Stimulated activated naive CD4-positive, alpha-beta T cell treated with Interleukin-2 at 50 U/mL for 16 hours (primary cell): Measurements from ENCODE around the gene CNTN2.

Experiments
- DNase-seq: peaks from one replicate; lab custom pipeline; 2025; lab: John Stamatoyannopoulos, UW

Gene CNTN2

DNA sequence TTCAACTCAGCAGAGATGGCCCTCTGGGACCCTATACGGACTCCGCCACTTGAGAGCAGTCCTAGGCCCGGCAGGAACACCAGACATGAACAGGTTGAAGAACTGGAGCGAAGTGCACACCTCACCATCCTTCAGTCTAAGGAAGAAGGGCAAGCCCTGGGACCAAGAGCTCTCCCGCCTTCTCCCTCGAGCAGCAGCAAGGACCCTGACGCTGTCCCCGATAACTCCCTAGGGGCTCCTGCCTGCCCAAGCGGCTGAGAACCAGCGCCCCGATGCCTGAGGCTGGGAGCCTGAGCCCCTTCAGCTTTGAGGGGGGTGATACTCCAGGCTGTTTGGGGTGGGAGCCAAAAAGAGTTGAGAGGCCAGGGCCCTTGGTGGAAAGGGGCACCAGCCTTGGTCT, 31.1 kb downstream of the CNTN2 start:
- no peak for DNase-seq

DNA sequence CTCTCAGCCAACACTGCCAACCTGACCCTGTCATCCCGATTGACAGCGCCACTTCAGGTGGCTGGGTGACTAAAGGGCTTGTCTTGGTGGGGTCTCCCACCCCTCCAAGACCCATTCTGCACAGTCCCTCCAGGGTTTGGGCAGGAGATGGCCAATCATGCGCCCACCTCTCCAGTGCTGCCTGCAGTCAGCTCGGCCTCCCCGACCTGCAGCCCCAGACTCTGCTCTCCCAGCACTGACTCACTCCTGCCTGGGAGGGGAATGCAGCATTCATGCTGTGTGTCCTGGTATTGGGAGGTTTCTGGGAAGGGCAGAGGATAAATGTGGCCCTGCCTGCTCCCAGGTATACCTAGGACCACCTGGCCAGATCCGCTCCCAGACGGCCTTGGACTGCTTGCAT, 31.5 kb downstream of the CNTN2 start:
- no peak for DNase-seq

DNA sequence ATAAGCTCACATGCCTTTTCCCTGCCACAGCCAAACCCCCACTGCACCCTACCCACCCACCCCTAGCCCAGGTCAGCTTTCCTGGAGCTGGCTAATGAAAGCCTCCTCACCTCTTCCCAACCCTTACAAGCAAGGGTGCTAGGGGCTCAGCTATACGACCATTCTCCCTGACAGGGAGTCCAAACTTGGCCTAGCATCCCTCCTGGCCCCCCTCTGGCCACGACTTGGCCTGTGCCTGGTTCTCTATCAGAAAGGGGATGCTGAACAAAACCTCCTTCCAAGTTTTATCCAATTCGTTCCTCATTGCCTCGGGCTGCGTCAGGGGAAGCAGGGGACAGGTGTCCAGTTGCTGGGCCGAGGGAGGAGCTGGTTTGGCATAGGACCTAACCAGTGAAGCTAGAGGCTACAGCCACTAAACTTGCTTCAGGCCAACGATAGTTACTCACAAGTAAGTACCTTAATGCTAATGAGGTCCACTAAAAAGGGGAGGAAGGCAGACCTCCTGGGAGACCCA, 32.7 kb downstream of the CNTN2 start:
- DNase-seq: no peak

DNA sequence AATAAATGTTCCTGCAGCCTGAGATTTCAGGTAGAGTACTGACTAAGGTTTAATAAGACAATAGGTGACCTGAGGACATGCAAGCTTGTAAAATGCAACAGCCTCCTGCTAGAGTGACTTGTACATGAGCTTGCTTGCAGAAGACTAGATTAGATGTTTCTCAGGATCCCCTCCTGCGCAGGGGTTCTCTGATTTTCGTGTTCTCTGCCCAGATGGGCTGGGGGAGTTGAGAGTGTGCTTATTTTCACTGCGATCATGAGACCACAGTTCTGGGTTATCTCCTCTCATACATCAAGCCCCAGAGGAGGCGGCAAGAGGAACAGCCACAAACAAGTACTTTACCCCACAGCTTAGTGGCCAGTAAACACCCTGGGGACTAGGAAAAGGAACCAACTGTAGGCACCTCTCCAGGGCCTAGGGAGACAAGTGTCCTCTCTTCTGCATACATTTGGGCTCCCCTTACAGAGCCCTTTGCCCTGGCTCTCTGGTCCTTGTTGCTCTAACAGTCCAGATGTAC, 33.3 kb downstream of the CNTN2 start:
- no peak for DNase-seq

DNA sequence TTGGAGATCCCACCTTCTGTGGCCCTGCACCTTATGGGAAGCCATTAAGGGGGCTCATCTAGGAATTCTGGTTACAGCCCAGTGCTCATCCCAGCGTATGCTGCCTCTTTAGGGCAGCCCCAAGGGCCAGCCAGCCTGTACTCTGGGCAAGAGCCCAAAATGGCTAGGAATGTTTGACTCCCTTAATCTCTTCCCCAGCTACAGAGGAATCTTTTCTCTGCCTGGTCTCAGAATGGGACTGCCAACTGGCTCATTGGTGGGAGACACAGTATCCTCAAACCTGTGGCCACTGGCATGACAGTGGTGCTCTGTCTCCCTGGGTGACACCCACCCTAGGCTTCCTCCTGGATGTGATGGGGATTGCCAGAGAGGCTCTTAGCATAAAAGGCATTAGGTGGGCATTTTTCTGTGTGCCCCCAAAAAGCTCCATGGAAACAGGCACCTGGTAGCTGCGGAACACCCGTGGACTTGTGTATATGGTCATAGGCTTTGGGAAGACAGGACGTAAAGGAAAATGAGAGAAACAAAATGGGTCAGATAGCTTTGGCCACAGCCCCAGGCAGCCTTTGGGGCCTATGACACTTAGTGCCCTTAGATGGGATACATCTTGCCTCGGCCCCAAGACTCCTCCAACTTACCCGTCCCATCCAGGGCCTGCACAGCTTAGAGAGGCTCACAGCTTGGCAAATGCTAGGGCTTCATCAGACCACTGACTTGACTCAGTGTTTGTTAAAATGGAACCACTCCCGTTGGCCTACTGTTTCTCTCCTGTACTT, 34.3 kb downstream of the CNTN2 start:
- DNase-seq: no peak

DNA sequence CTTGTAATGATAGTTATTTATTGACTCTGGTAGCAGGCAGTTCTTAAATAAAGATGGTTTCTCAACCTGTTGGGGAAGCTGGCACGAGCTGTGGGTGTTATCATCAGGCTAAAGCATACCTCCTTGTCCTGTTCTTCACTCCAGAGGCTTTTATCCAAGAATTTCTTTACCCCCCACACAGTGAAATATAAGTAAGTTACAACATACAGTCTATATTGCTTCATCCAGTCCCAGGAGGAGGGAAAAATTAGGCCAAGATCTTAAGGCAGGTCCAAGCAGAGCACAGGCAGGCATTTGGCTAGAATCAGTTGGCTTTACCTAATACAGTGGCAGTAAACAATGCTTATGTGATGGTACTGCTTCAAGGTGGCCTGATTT, 34.9 kb downstream of the CNTN2 start:
- DNase-seq: no peak

DNA sequence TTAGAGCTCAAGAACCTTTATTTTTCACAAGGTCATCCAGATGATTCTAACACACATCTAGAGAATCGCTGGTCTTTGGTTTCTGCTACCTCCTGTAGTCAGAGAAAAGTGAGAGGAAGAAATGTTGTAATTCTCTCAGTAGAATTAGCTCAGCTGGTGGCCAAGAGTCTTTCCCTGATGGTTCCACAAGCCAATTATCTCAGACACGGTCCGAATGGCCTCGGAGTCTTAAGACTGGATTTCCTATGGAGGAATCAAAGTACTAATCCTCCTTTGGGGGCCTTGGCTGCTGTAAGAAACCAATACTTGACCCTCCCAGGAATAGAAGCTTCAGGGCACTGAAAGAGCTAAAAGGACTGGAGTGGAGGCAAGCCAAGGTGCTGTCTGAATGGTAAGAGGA, 39.4 kb downstream of the CNTN2 start:
- DNase-seq: no peak

DNA sequence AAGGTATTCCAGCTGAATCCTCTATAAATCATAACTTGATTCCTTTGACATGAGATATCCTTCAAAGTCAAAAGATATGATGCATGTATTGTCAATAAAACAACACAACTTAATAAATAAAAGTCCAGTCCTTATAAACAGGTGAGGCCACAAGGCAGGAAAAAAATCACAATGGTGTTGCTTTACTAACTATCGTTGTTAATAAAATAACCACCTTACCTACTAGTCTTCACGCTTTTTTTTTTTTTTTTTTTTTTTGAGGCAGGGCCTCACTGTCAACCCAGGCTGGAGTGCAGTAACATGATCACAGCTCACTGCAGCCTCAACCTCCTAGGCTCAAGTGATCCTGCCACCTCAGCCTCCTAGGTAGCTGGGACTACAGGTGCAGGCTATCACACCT, 41.3 kb downstream of the CNTN2 start, which contains the start of gene TMEM81:
Gene TMEM81 (minus strand): TSS at position 101 of the 400 bp plus-strand sequence. CDS start 140 bp downstream, outside the sequence.
- no peak for DNase-seq

DNA sequence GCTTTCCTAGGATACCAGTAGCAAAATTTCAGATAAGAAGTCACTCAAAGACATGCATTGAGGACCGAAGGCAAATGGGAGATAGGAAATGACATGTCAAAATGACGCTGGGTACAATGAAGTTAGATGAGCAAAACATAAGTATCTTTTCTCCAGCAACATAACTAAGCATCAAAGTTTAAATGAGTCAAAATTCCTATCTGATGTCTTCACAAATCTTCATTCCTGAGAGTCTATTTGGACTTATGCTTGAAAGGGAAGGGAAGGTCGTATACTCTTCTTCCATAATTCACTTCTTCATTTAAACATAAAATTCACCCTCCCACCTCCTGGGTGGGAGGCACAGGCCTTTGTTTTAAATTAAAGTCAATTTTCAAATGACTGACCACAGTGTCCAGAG, 45.3 kb downstream of the CNTN2 start:
- no peak for DNase-seq

DNA sequence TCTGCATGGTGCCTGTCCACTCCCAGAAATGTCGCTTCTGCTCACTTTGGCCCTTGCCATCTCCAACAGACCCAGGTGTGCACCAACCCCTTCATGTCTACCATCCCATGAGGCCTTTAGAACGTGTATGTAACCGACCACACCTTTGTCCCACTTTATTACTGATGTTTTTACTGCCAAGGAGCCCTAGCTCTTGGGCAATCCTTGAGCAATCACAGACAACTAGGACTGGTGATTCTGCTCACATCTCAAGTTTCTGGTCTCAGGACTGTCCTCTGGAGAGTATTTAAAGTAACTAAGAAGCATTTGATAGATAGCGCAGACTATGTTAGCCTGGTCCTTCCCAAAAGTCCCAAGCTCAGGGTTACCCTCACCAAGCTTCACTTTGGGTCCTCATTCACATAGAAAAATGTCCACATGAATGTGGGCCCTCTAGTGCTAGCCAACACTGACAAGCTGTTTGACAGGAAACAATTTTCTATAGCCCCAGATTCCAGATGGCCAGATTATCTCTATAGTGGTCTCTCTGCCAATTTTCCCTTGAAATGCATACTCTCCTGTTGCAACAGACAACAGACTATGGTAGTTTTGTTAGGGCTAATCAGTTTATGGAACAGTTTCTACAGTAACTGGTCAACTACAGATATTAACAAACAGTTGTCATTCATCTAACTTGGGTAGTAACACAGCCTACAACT, 48.2 kb downstream of the CNTN2 start:
- DNase-seq: no peak

DNA sequence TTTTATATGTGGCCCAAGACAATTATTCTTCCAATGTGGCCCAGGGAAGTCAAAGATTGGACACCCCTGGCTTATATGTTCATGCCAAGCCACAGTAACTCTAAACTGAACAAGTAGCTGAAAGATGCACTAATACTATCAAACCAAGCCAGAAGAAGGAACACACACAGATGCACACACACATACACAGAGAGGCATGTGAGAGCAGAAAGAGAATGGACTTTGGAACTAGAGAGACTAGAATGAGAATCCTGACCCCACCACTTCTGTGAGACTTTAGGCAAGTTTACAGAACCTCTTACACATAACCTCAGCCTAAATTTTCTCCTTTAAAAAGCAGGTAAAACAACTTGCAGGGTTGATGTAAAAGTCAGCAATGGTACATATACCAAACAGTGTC, 52.4 kb downstream of the CNTN2 start:
- no peak for DNase-seq

DNA sequence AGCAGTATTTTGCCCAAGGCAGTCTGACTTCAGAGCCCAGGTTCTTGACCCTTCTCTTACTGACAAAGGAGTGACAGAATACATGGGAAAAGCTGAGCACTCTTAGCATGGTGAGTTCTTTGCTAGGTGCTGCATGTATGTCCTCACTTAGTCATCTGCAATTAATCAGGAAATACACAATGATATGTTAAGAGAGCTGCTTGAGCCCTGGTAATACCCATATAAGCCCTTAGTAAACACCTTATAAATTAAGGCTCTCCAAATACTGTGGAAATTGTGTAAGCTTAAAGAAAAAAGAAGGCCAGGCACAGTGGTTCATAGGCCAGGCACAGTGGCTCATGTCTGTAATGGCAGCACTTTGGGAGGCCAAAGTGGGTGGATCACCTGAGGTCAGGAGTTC, 55.2 kb downstream of the CNTN2 start:
- DNase-seq: no peak

DNA sequence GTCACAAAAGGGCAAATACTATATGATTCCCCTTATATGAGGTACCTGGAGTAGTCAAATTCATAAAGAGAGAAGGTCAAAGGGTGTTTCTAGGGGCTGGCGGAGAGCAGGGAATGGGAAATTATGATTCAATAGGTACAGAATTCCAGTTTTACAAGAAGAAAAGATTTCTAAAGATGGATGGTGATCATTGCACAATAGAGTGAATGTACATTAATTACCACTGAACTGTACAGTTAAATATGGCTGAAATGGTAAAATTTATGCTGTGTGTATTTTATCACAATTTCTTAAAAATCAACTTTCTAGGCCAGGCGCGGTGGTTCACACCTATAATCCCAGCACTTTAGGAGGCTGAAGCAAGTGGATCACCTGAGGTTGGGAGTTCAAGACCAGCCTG, 59.4 kb downstream of the CNTN2 start:
- DNase-seq: no peak

DNA sequence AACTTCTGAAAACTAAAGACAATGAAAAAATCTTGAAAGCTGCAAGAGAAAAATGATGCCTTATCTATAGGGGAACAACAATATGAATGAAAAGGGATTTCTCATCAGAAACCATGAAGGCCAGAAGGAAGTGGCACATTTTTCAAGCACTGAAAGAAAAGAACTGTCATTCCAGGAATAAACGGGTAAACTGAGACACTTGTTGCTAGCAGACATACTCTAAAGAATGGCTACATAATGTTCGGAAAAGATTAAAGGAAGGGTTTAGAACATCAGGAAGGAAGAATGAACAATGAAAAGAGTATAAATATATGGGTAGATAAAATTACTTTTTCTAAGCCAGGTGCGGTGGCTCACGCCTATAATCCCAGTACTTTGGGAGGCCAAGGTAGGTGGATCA, 64.3 kb downstream of the CNTN2 start:
- no peak for DNase-seq

DNA sequence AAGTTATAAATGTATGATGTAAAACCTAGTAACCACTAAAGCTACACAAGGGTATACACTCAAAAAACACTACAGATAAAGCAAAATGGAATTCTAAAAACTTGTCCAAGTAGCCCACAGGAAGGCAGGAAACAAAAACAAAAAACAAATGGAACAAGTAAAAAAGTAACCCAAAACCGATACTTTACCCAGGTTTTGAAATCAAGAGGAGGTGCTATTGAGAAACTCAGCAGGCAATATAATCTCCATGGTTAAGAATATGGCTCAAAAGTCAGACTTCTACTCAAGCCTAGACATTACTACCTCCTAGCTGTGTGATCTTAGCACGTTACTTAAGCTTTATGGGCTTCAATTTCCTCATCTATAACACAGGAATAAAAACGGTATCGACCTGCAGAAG, 65.5 kb downstream of the CNTN2 start:
- no peak for DNase-seq

DNA sequence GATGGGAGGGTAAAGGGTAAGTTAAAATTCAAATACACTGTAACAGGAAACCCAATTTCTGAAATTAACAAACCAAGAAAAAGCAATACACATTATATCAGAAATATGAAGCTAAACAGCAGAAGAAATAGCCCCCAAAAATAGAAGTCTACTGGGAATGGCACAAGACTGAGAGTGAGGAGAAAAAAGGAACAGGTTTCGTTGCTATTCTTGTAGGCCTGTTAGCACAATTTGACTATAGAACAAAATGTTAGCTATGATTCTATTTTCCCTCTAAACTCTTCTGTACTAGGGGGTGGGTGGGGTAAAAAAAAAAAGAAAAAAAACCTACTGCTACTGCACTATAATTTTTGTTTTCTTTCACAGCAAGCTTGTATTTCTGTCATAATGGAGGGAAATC, 66.3 kb downstream of the CNTN2 start:
- no peak for DNase-seq

DNA sequence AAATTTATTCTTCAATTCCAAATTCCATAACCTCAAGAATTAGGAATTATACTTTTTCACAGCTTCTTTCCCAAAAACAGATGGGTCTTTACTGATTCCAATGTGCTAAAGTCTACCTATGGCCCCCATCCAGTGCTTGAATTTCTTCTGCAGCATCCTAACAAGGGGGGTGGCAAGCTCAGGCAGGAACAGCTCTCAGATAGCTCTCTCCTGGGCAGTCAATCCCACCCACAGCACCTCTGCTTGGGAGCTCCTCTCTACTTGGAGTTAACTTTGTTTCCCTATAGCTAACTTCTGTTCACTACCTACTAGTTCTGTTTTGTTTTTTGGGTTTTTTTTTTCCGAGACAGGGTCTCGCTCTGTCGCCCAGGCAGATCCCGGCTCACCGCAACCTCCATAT, 66.7 kb downstream of the CNTN2 start:
- no peak for DNase-seq

DNA sequence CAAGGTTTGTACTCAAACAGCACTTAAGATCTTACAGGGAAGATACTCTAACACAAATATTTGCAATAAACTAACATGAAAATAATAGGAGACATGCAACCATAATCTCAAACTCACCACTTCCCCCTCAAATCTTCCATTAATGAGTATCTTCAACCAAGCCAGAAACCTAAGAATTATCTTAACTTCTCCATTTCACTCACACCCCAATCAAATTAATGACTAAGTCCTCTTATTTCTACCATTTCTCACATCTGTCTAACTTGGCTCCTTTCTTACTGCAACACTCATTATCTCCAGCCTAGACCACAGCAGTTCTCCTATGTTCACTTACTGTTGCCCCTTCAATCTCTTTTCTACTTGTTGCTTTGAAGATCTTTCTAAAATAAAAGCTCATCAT, 68.3 kb downstream of the CNTN2 start:
- no peak for DNase-seq

DNA sequence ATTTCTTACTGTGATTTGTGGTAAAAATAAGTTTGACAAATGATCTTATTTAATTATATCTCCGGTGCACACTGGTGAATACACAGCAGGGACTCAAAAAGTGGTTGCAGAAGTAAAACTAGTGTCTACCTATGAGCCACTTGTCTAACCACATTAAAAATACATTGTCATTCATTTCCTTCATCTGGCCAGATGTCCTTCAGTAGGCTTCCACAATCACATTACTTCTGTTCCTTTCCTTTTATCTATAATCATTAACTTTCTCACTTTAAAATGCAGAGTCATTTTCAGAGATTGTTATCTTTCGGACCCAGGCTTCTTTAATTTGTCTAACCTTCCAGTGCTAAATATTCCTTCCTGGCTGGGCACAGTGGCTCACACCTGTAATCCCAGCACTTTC, 75.7 kb downstream of the CNTN2 start:
- no peak for DNase-seq

DNA sequence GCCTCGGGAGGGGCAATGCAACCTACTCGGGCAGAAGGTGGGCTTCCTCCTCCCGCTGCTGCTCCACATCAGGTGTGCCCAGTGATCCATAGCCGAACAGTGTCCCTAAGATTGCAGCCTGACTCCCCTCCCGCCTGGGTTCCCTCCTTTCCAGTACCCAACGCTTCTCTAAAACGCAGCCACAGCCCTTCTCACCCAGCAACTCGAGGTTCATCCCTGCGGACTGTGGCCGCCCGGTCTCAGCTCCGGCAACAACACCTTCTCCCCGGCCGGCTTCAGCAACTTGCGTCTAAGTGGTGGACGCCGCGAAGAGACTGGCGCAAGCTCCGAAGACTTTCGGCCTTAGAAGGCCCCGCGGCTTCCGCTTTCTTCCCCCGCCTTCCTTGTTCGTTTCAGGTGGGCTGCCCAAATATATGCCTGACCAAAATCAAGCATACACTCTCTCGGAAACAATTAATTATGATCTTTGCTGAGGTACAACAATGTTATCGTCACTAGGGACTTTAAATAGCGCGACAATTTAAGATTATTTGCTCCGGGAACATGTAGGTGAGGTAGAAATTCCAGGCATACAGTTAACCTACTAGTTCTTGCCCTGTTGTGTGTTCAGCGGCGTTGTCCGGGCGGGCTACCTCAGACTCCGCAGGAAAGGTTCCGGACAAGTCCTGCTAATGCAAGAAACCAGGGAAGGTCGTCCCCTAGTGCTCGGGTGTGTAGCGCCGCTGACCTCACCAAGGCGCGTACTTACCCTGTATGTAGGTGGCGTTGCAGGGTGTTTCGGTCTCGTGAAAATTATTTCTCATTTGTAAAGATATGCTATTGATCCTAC, 78.9 kb downstream of the CNTN2 start, which contains the start of gene RBBP5:
Gene RBBP5 (minus strand): TSS at position 319 of the 829 bp plus-strand sequence. CDS start 105 bp downstream, at position 214.
- peak; percentile 92 for DNase-seq

DNA sequence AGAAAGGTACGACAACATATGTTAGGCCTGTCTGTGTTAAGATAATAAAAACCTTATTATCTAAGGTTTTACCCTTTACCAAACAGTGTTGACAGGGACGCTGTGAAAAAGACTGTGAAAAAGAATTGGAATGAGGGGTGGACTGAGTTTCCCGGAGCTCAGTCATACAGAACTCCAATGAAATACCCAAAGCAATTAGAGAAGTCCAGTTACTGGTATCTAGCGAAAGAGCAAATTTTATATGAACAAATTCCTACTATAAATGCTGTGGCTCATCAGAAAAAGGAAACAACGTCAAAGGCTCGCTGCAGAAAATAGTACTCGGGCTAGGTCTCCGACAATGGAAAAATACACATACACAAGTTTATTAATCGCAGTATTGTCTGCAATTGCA, 79.5 kb downstream of the CNTN2 start:
- no peak for DNase-seq

DNA sequence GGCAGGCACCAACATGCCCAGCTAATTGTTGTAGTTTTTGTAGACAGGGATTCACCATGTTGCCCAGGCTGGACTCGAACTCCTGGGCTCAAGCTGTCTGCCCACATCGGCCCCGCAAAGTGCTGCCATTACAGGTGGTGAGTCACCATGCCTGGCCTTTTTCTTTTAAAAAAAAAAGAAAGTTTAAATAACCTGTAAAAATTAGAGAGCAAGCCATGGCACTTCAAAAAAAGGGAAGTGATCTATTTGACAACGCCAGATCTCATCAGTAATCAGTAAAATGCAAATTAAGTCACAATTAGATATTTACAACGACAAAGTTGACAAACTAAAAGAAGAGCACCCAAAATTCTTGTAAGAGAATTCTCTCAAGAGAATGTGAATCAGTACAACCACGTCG, 81.7 kb downstream of the CNTN2 start:
- DNase-seq: no peak
